ENCODE measurements around the gene FNDC7. TPM values are rescaled to one million over a fixed set of nuclear protein-coding genes. Genes with fewer than 3 reads are reported as not detected.

FNDC7 gene
- total RNA-seq, 6 experiments from 2014 or later, result 0.08 TPM; not detected in 5

DNA sequence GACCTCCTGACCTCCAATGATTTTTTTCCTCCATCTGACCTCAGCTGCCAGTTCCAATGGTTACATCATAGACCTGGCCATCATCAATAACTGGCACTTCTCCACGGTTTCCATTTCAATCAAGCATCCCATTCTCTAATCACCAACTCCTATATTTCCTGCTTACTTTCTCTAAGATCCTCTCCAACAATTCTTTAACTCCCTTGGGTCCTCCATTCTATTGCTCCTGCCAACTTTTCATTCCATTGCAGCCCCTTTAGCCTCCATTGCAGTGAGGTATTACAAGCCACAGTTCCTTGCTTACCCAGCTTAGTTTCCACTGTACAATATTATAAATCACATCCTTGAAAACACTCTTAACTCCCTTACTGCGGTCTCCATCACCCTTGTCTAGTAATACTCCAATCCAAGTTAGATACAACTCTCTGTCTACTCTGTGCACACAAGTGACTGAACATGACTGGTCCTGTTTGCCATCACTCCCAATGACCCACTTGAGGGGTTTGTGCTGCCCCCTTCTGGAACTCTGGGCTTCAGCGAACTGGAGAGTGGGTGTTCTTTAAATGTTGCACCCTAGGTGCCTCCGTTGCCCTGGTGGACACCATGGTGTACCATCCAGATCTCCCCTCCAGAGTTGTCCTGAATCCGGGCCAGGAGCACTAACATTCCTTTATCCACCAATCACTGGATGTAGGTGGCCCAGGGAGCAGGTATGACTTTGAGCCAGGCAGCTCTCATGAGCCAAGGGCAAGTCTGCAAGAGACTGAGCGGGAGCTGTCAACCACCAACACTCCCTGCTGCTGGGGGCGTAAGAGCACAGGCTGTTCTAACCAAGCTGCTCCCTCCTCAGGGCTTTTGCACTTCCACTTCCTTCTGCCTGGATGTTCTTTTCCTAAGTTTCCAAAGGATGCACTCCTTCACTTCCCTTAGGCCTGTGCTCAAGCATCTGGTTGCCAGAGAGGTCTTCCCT, 3.7 kb upstream of the FNDC7 start:
- no peaks in the 10 kb centered on the region for H3K9me3 Mint-ChIP-seq
- no peak overlapping the region for H3K27ac Mint-ChIP-seq
- TF ChIP-seq, protein P1, sequence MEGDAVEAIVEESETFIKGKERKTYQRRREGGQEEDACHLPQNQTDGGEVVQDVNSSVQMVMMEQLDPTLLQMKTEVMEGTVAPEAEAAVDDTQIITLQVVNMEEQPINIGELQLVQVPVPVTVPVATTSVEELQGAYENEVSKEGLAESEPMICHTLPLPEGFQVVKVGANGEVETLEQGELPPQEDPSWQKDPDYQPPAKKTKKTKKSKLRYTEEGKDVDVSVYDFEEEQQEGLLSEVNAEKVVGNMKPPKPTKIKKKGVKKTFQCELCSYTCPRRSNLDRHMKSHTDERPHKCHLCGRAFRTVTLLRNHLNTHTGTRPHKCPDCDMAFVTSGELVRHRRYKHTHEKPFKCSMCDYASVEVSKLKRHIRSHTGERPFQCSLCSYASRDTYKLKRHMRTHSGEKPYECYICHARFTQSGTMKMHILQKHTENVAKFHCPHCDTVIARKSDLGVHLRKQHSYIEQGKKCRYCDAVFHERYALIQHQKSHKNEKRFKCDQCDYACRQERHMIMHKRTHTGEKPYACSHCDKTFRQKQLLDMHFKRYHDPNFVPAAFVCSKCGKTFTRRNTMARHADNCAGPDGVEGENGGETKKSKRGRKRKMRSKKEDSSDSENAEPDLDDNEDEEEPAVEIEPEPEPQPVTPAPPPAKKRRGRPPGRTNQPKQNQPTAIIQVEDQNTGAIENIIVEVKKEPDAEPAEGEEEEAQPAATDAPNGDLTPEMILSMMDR (IDR thresholded peaks at IDR 0.05), result peak; percentile 51
- no peak overlapping the region for H3K4me3 Mint-ChIP-seq
- no peak for DNase-seq
- peaks cover 32% of the 10 kb centered on the region for H3K4me1 Mint-ChIP-seq (ENCODE audit: low read depth)
- H3K36me3 Mint-ChIP-seq (ENCODE audit: low read depth), result no peaks in the 10 kb centered on the region
- H3K27me3 Mint-ChIP-seq (ENCODE audit: insufficient read depth), result no peaks in the 10 kb centered on the region; the same call in 1 of the 2 replicates

DNA sequence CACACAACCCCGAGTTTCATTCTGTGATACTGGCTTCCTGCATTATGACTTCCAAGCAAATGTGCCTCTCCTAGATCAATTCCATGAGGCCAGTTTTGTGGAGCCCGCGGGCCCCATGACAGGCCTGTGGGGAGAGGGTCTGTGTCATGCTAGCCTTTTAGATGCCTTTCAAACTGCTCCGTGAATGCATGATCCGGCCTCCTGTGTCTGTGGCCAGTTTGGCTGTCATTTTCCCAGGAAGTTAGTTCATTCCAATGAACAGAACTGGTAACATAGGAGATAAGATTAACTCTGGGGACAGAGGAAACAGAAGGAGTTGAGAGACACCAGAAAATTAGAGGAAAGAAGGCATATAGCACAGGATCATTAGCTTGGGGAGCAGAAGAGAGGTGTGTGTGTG, 3.2 kb downstream of the FNDC7 start:
- no peak overlapping the region; the same call in 1 of the 2 replicates for H3K27ac Mint-ChIP-seq

GRCh38 chr1:108716437-108717230, 3.9 kb downstream of the FNDC7 start:
- Mint-ChIP-seq H3K27ac (no peak overlapping the region), H3K9me3 (no peaks in the 10 kb centered on the region), H3K4me1 (ENCODE audit: low read depth) (peaks cover 53% of the 10 kb centered on the region), H3K4me3 (no peak overlapping the region), H3K27me3 (ENCODE audit: insufficient read depth) (no peaks in the 10 kb centered on the region; the same call in 1 of the 2 replicates), H3K36me3 (ENCODE audit: low read depth) (no peaks in the 10 kb centered on the region)
- DNase-seq, result no peak
- TF ChIP-seq, protein P1 (IDR thresholded peaks at IDR 0.05), result no peak

More for the DNA sequence above, 3.2 kb downstream of the FNDC7 start:
- Mint-ChIP-seq H3K36me3 (ENCODE audit: low read depth) (no peaks in the 10 kb centered on the region), H3K27me3 (ENCODE audit: insufficient read depth) (no peaks in the 10 kb centered on the region; the same call in 1 of the 2 replicates), H3K9me3 (no peaks in the 10 kb centered on the region), H3K4me3 (no peak overlapping the region), H3K4me1 (ENCODE audit: low read depth) (peaks cover 46% of the 10 kb centered on the region)
- DNase-seq, result no peak
- TF ChIP-seq, protein P1 (IDR thresholded peaks at IDR 0.05), result no peak

GRCh38 chr1:108717774-108718316, 5.1 kb downstream of the FNDC7 start:
- DNase-seq, result no peak
- TF ChIP-seq, protein P1 (IDR thresholded peaks at IDR 0.05), result no peak

DNA sequence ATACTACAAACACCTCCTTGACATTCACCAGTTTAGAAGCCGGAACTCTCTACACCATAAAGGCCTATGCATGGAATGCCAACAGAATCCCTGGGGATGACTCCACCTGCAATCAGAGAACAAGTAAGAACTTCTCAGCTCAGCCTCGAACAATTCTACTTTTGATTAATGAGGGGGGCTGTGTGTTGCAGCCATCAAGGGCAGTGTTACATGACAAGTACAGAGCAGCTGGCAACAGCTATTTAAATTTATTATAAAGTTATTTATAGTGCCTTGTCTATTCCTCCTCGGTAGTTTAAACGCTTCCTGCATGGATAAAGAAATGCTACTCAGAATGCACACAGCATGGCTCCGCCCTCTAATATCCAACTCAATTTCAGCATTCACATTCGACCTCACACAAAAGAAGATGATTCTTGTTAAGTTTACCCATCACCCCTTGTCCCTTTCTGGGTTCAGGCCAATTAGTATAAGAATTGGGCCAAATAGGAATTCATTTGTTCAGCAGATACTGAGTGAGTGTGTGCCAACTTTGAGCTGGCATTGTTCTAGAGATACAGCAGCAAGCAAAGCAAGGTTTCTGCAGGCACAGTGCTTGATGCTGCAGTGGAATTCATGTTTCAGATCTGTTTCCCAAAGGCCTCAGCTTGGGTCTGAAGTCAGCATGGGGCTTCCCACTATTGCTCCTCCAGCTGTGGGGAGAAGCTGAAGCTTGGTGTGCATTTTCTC, 6.4 kb downstream of the FNDC7 start:
- TF ChIP-seq, protein P1 (IDR thresholded peaks at IDR 0.05), result no peak
- Mint-ChIP-seq H3K9me3 (no peaks in the 10 kb centered on the region), H3K4me3 (peak overlapping the region; percentile 54), H3K4me1 (ENCODE audit: low read depth) (peaks cover 62% of the 10 kb centered on the region), H3K27me3 (ENCODE audit: insufficient read depth) (no peaks in the 10 kb centered on the region; the same call in 1 of the 2 replicates), H3K27ac (peak overlapping the region; percentile 96), H3K36me3 (ENCODE audit: low read depth) (no peaks in the 10 kb centered on the region)
- no peak for DNase-seq

More at GRCh38 chr1:108717774-108718316, 5.1 kb downstream of the FNDC7 start:
- no peak overlapping the region for H3K4me3 Mint-ChIP-seq
- no peaks in the 10 kb centered on the region for H3K9me3 Mint-ChIP-seq
- H3K27ac Mint-ChIP-seq, result no peak overlapping the region
- peaks cover 62% of the 10 kb centered on the region for H3K4me1 Mint-ChIP-seq (ENCODE audit: low read depth)
- H3K36me3 Mint-ChIP-seq (ENCODE audit: low read depth), result no peaks in the 10 kb centered on the region
- no peaks in the 10 kb centered on the region; the same call in 1 of the 2 replicates for H3K27me3 Mint-ChIP-seq (ENCODE audit: insufficient read depth)
